Psoas muscle (tissue), 8 donors: ENCODE results near the gene ADORA2A. TPM values are rescaled to one million over a fixed set of nuclear protein-coding genes. Genes with fewer than 3 reads are reported as not detected.
A peak's percentile ranks its signal among the peaks of the same experiment; 100 is the strongest.

Source experiments
- ATAC-seq, 4 donors: fragments of 200-7000 bp; cut with Tn5 transposase; one replicate each; pipeline ENCODE4 v1.9.1; 2020; ENCODE audit warnings: moderate library complexity in 3 of 4, mild to moderate bottlenecking in 2 of 4
- DNase-seq, 2 donors: peaks; one replicate each; pipeline ENCODE4 v3.0.0-alpha.2; 2020
- H3K27ac ChIP-seq: fragments of 200-600 bp; one replicate; pipeline ENCODE4 v1.8.0; 2022
- H3K27me3 ChIP-seq, 3 donors: fragments of 200-600 bp in 1 of 3; one replicate each; pipeline versions ENCODE4 v1.6.1 to v1.8.0; 2013 to 2022; ENCODE audit warnings: low read length in 2 of 3, mild to moderate bottlenecking in 2 of 3, moderate library complexity in 1 of 3; ENCODE audit not compliant: insufficient read depth in 3 of 3
- H3K36me3 ChIP-seq, 2 donors: fragments of 200-600 bp in 1 of 2; one replicate each; pipeline versions ENCODE4 v1.6.1 to v1.8.0; 2013 to 2022; ENCODE audit warnings: low read depth in 1 of 2, mild to moderate bottlenecking in 1 of 2, moderate library complexity in 1 of 2; ENCODE audit not compliant: insufficient read depth in 1 of 2
- H3K4me1 ChIP-seq: fragments of 200-600 bp; one replicate; pipeline ENCODE4 v1.8.0; 2022
- H3K4me3 ChIP-seq: fragments of 200-600 bp; one replicate; pipeline ENCODE4 v1.8.0; 2022; ENCODE audit warnings: mild to moderate bottlenecking
- H3K9me3 ChIP-seq: fragments of 200-600 bp; one replicate; pipeline ENCODE4 v1.8.0; 2022
- WGBS, 3 donors: extraction: QIAGEN DNeasy Blood & Tissue Kit; methylation state at CpG; one replicate each; pipeline versions ENCODE4 v1.1.6 to v1.1.7; 2013; 5-methylcytosine and 5-hydroxymethylcytosine counted together
- intact Hi-C, 2 donors: fragments of 100-400 bp; cut with DNase I; formaldehyde crosslinking; loops; one replicate each; pipeline versions ENCODE4 v1.11.0 to v1.14.2; 2022
- polyA plus RNA-seq, 3 donors: library from polyadenylated mRNA; stranded (reverse); fragments of 200-250 nt; gene quantifications; one replicate each; pipeline ENCODE4 v1.2.3, GENCODE V29; 2013
- total RNA-seq, 4 donors: library from RNA; stranded (reverse); fragmentation: NEBNext Ultra II Directional in 2 of 4; extraction: Animal tissue kit (Norgen Biotek cat#: 25700) in 2 of 4; gene quantifications; one replicate each; pipeline versions ENCODE4 v1.2.1 to v1.2.4, GENCODE V29; 2021 to 2023
- TF ChIP-seq, protein P1 (sequence below): fragments of 200-600 bp; IDR thresholded peaks from one replicate; pipeline ENCODE4 v1.8.0; 2022; ENCODE audit warnings: antibody characterized with exemption
- donor health status: healthy with polysubstance abuse.
- donor health status: DM: no; HTN: no; CAD: no; lungs with moderate emphysema.
- donor health status: Bipolar disorder and iron deficiency.
- donor health status: healthy.
- donor health status: DM: yes; HTN: yes; CAD: no.
- donor health status: DM: no; HTN: no; CAD: no.
- donor health status: DM: no; HTN: no; CAD: no.
- donor health status: DM: yes; HTN: yes; CAD: no.

The ADORA2A gene
- total and polyA plus RNA-seq, 7 donors: 0.97 to 2.4 (median 1.7) TPM

DNA sequence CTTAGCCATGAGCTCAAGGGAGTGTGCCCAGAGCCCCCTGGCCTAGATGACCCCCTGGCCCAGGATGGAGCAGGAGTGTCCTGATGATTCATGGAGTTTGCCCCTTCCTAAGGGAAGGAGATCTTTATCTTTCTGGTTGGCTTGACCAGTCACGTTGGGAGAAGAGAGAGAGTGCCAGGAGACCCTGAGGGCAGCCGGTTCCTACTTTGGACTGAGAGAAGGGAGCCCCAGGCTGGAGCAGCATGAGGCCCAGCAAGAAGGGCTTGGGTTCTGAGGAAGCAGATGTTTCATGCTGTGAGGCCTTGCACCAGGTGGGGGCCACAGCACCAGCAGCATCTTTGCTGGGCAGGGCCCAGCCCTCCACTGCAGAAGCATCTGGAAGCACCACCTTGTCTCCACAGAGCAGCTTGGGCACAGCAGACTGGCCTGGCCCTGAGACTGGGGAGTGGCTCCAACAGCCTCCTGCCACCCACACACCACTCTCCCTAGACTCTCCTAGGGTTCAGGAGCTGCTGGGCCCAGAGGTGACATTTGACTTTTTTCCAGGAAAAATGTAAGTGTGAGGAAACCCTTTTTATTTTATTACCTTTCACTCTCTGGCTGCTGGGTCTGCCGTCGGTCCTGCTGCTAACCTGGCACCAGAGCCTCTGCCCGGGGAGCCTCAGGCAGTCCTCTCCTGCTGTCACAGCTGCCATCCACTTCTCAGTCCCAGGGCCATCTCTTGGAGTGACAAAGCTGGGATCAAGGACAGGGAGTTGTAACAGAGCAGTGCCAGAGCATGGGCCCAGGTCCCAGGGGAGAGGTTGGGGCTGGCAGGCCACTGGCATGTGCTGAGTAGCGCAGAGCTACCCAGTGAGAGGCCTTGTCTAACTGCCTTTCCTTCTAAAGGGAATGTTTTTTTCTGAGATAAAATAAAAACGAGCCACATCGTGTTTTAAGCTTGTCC, 14.3 kb downstream of the ADORA2A start:
- 49 to 58% (median 53%) methylated on average over 8 of the region's 8 CpGs for WGBS, 3 donors
- Histone ChIP-seq H3K9me3 (no peaks in the 10 kb centered on the region), H3K36me3 (no peaks in the 10 kb centered on the region), H3K27me3 (no peaks in the 10 kb centered on the region), H3K4me3 (no peak overlapping the region), H3K27ac (no peak overlapping the region), H3K4me1 (peaks cover 11% of the 10 kb centered on the region)
- DNase-seq: peak in 1 of 2 donors; percentile 51
- peak; percentile 30 to 71 (median 56) for ATAC-seq
- intact Hi-C loops: no loop called here
- TF ChIP-seq, protein P1, sequence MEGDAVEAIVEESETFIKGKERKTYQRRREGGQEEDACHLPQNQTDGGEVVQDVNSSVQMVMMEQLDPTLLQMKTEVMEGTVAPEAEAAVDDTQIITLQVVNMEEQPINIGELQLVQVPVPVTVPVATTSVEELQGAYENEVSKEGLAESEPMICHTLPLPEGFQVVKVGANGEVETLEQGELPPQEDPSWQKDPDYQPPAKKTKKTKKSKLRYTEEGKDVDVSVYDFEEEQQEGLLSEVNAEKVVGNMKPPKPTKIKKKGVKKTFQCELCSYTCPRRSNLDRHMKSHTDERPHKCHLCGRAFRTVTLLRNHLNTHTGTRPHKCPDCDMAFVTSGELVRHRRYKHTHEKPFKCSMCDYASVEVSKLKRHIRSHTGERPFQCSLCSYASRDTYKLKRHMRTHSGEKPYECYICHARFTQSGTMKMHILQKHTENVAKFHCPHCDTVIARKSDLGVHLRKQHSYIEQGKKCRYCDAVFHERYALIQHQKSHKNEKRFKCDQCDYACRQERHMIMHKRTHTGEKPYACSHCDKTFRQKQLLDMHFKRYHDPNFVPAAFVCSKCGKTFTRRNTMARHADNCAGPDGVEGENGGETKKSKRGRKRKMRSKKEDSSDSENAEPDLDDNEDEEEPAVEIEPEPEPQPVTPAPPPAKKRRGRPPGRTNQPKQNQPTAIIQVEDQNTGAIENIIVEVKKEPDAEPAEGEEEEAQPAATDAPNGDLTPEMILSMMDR: no peak

DNA sequence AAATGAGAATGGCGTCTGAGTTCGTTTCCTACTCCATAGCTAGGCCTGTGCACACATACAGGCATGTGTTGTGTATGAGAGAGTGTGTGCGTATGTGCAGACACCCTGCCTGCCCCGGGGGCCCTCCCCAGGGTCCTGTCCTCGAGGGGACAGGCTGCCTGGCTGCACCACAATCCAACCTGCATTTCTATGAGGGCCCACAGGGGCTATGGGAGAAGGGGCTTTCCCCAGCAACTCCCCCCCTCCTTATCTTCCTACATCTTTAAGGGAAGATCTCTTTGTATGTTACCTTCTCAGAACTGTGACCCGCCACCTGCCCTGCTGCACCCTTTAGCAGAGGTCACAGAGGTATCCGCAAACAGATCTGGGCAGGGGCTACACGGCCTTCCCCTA, 14.9 kb downstream of the ADORA2A start:
- no peak for ATAC-seq

DNA sequence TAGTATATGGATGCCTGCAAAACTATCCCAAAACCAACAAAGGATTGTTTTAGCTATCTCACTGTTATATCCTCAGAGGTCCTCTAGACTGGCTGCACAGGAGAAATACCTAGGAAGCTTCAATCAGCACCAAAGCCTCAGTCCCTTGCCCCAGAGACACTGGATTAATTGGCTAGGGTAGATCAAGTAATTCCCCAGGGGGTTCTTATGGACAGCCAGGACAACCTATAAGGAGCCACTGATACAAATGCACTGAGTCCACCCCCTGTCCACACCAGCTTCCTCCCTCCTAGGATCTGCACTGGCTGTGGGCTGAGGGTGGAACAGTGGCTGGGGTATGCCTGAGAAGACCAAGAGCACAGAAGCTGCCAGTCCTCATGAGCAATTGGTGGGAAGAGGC, 16.3 kb downstream of the ADORA2A start:
- H3K4me3 ChIP-seq: no peak overlapping the region
- H3K4me1 ChIP-seq: peaks cover 11% of the 10 kb centered on the region
- no peak for DNase-seq
- TF ChIP-seq, protein P1: no peak
- intact Hi-C loops: no loop called here
- H3K27me3 ChIP-seq: no peaks in the 10 kb centered on the region
- H3K9me3 ChIP-seq: no peaks in the 10 kb centered on the region
- ATAC-seq: no peak
- no peaks in the 10 kb centered on the region for H3K36me3 ChIP-seq
- no peak overlapping the region for H3K27ac ChIP-seq

More for the DNA sequence above, 14.9 kb downstream of the ADORA2A start:
- WGBS, 3 donors: 81 to 88% (median 83%) methylated on average over 8 of the region's 8 CpGs
- Histone ChIP-seq H3K27me3 (no peaks in the 10 kb centered on the region), H3K27ac (no peak overlapping the region), H3K4me1 (peaks cover 11% of the 10 kb centered on the region), H3K36me3 (no peaks in the 10 kb centered on the region), H3K9me3 (no peaks in the 10 kb centered on the region), H3K4me3 (no peak overlapping the region)
- intact Hi-C loops: no loop called here
- DNase-seq: no peak
- TF ChIP-seq, protein P1: no peak

DNA sequence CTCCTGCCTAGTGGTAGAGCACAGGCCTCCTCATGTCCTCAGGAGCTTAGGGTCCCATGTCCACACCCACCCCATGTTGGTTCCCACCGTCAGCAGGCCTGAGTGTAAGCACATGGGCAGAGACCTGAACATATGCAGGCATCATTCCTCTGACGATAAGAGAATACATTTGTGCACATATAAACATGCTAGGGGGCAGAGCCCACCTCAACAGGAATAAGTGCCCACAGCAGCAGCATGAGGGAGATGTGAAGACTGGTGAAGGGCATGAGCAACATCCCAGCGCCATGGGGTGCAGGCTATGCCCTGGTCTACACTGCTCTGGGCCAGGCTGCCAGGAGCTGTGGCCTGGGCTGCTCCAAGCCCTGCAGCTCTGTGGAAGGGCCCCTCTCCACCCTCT, 16.9 kb downstream of the ADORA2A start:
- WGBS, 3 donors: 97 to 100% (median 99%) methylated on average over 3 of the region's 3 CpGs

More for the DNA sequence above, 16.9 kb downstream of the ADORA2A start:
- no peaks in the 10 kb centered on the region for H3K36me3 ChIP-seq
- DNase-seq: no peak
- no peak for ATAC-seq
- no peak overlapping the region for H3K4me3 ChIP-seq
- no peaks in the 10 kb centered on the region for H3K27me3 ChIP-seq
- H3K27ac ChIP-seq: no peak overlapping the region
- peaks cover 11% of the 10 kb centered on the region for H3K4me1 ChIP-seq
- TF ChIP-seq, protein P1: no peak
- no peaks in the 10 kb centered on the region for H3K9me3 ChIP-seq
- intact Hi-C loops: no loop called here
